ENCODE data around the gene EPS8L2. TPM values are rescaled to one million over a fixed set of nuclear protein-coding genes. Genes with fewer than 3 reads are reported as not detected.

The EPS8L2 gene
- total and polyA plus RNA-seq, 2 of the 13 experiments (the other 11 are each of a cell fraction or from before 2014, with no cell fraction given): 89.3 to 416 TPM

DNA sequence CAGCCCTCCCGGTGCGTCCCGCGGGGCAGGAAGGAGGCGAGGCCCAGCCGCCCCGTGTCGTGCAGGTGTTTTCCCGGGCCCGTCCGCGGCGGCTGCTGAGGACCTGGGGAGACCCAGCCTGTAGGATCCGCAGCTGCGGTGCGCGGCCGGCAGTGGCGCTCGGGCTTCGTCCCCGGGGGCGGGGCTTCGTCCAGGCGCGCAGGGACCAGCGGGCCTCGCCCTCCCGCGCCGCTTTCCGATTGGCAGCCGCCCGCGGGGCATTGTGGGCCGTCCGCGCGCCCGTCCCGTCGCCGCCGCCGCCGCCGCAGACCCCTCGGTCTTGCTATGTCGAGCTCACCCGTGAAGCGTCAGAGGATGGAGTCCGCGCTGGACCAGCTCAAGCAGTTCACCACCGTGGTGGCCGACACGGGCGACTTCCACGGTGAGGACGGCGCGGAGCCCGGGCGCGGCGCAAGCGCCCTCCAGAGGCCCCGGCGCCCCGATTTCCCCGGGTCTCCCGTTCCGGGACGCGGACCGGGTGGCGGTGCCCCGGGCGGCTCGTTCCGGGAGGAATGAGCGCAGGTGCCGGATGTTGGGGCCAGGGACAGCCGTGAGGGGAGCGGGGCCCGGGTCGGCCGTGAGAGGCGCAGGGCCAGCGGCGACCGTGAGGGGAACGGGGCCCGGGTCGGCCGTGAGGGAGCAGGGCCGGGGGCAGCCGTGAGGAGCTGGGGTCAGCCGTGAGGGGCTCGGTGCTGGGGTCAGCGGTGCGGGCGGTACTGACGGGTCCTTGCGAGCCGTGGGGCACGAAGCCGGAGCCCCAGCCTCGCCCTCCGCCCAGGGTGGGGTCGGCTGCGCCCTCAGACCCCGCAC, 41.4 kb downstream of the EPS8L2 start, which contains the start of gene TALDO1 (continued):
- TF ChIP-seq, protein P1, sequence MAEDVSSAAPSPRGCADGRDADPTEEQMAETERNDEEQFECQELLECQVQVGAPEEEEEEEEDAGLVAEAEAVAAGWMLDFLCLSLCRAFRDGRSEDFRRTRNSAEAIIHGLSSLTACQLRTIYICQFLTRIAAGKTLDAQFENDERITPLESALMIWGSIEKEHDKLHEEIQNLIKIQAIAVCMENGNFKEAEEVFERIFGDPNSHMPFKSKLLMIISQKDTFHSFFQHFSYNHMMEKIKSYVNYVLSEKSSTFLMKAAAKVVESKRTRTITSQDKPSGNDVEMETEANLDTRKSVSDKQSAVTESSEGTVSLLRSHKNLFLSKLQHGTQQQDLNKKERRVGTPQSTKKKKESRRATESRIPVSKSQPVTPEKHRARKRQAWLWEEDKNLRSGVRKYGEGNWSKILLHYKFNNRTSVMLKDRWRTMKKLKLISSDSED (CRISPR knock-in tag; IDR thresholded peaks at IDR 0.05): no peak
- TF ChIP-seq, protein P2, sequence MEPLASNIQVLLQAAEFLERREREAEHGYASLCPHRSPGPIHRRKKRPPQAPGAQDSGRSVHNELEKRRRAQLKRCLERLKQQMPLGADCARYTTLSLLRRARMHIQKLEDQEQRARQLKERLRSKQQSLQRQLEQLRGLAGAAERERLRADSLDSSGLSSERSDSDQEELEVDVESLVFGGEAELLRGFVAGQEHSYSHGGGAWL (CRISPR knock-in tag; IDR thresholded peaks at IDR 0.05): peak; percentile 46; the same call in 1 of the 2 replicates
- no peak; the same call in 1 of the 2 replicates for TF ChIP-seq ZNF746 (CRISPR knock-in tag; IDR thresholded peaks at IDR 0.05)
- TF ChIP-seq GLI4 (CRISPR knock-in tag; IDR thresholded peaks at IDR 0.05; ENCODE audit: borderline replicate concordance): 0 out of 2 replicates have a peak, but pooled peaks have one; percentile 50
- no peak for TF ChIP-seq ZNF766 (CRISPR knock-in tag; IDR thresholded peaks at IDR 0.05; ENCODE audit: borderline replicate concordance)
- no peak for TF ChIP-seq AGO1 (IDR thresholded peaks at IDR 0.05; ENCODE audit: low read depth, low read length, poor library complexity, severe bottlenecking)
- TF ChIP-seq, protein P3, sequence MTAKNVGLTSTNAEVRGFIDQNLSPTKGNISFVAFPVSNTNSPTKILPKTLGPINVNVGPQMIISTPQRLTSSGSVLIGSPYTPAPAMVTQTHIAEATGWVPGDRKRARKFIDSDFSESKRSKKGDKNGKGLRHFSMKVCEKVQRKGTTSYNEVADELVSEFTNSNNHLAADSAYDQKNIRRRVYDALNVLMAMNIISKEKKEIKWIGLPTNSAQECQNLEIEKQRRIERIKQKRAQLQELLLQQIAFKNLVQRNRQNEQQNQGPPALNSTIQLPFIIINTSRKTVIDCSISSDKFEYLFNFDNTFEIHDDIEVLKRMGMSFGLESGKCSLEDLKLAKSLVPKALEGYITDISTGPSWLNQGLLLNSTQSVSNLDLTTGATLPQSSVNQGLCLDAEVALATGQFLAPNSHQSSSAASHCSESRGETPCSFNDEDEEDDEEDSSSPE (CRISPR knock-in tag; IDR thresholded peaks at IDR 0.05): peak; percentile 90
- TF ChIP-seq, protein P4, sequence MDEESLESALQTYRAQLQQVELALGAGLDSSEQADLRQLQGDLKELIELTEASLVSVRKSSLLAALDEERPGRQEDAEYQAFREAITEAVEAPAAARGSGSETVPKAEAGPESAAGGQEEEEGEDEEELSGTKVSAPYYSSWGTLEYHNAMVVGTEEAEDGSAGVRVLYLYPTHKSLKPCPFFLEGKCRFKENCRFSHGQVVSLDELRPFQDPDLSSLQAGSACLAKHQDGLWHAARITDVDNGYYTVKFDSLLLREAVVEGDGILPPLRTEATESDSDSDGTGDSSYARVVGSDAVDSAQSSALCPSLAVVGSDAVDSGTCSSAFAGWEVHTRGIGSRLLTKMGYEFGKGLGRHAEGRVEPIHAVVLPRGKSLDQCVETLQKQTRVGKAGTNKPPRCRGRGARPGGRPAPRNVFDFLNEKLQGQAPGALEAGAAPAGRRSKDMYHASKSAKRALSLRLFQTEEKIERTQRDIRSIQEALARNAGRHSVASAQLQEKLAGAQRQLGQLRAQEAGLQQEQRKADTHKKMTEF (CRISPR knock-in tag; IDR thresholded peaks at IDR 0.05): peak; percentile 43; the same call in 1 of the 2 replicates
- no peak for TF ChIP-seq SRF (IDR thresholded peaks at IDR 0.05; ENCODE audit: low read depth, low read length)
- no peak for TF ChIP-seq ZNF879 (CRISPR knock-in tag; IDR thresholded peaks at IDR 0.05)
- no peak for TF ChIP-seq JUNB (CRISPR knock-in tag; IDR thresholded peaks at IDR 0.05; ENCODE audit: borderline replicate concordance)
- TF ChIP-seq PHB2 (IDR thresholded peaks at IDR 0.05; ENCODE audit: partially characterized antibody): no peak
- no peak for TF ChIP-seq ZNF496 (CRISPR knock-in tag; IDR thresholded peaks at IDR 0.05; ENCODE audit: insufficient replicate concordance)
- no peak for TF ChIP-seq ZNF326 (CRISPR knock-in tag; IDR thresholded peaks at IDR 0.05; ENCODE audit: borderline replicate concordance)
- TF ChIP-seq, protein P5, sequence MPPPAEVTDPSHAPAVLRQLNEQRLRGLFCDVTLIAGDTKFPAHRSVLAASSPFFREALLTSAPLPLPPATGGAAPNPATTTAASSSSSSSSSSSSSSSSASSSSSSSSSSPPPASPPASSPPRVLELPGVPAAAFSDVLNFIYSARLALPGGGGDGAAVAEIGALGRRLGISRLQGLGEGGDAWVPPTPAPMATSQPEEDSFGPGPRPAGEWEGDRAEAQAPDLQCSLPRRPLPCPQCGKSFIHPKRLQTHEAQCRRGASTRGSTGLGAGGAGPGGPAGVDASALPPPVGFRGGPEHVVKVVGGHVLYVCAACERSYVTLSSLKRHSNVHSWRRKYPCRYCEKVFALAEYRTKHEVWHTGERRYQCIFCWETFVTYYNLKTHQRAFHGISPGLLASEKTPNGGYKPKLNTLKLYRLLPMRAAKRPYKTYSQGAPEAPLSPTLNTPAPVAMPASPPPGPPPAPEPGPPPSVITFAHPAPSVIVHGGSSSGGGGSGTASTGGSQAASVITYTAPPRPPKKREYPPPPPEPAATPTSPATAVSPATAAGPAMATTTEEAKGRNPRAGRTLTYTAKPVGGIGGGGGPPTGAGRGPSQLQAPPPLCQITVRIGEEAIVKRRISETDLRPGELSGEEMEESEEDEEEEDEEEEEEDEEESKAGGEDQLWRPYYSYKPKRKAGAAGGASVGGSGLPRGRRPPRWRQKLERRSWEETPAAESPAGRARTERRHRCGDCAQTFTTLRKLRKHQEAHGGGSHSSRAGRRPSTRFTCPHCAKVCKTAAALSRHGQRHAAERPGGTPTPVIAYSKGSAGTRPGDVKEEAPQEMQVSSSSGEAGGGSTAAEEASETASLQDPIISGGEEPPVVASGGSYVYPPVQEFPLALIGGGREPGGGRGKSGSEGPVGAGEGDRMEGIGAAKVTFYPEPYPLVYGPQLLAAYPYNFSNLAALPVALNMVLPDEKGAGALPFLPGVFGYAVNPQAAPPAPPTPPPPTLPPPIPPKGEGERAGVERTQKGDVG (CRISPR knock-in tag; IDR thresholded peaks at IDR 0.05; ENCODE audit: borderline replicate concordance): no peak
- peak; percentile 46; the same call in 1 of the 3 replicates for TF ChIP-seq MXI1 (IDR thresholded peaks at IDR 0.05; ENCODE audit: borderline replicate concordance, low read depth, low read length)
- TF ChIP-seq MIER3 (CRISPR knock-in tag; IDR thresholded peaks at IDR 0.05; ENCODE audit: borderline replicate concordance): peak; percentile 9; the same call in 1 of the 2 replicates
- no peak for TF ChIP-seq SRSF4 (IDR thresholded peaks at IDR 0.05; ENCODE audit: low read depth, low read length, poor library complexity, severe bottlenecking)
- no peak for TF ChIP-seq NCOA1 (CRISPR knock-in tag; IDR thresholded peaks at IDR 0.05)
- TF ChIP-seq ZNF788 (CRISPR knock-in tag; IDR thresholded peaks at IDR 0.05; ENCODE audit: borderline replicate concordance): peak; percentile 73; the same call in 1 of the 2 replicates
- no peak for TF ChIP-seq MIER2 (CRISPR knock-in tag; IDR thresholded peaks at IDR 0.05)

Measured in HepG2 (cell line).